H9 (cell line): Measurements from ENCODE around the gene TSPAN3. TPM values are rescaled to one million over a fixed set of nuclear protein-coding genes. Genes with fewer than 3 reads are reported as not detected.

Experiments used
- DNase-seq: peaks from one replicate; pipeline ENCODE4 v3.0.0-alpha.2; 2017
- H2AFZ ChIP-seq: one replicate; pipeline ENCODE4 v1.6.1; 2013; ENCODE audit warnings: mild to moderate bottlenecking, low read length, control low read depth, moderate library complexity
- H2AK5ac ChIP-seq: 2 replicates; pipeline ENCODE4 v1.6.1; 2013; ENCODE audit warnings: low read length, control low read depth, mixed read lengths; ENCODE audit not compliant: insufficient read length
- H2BK120ac ChIP-seq: one replicate; pipeline ENCODE4 v1.6.1; 2013; ENCODE audit warnings: low read depth, mild to moderate bottlenecking, low read length, control low read depth, inconsistent platforms; ENCODE audit not compliant: poor library complexity, severe bottlenecking
- H2BK12ac ChIP-seq: 2 replicates; pipeline ENCODE4 v1.6.1; 2013; ENCODE audit warnings: low read length, control low read depth, mixed read lengths, low read depth; ENCODE audit not compliant: insufficient read length
- H2BK15ac ChIP-seq: 2 replicates; pipeline ENCODE4 v1.6.1; 2013; ENCODE audit warnings: low read depth, low read length, control low read depth
- H2BK20ac ChIP-seq: one replicate; pipeline ENCODE4 v1.6.1; 2013; ENCODE audit warnings: low read depth, mild to moderate bottlenecking, low read length, control low read depth, inconsistent platforms; ENCODE audit not compliant: poor library complexity, severe bottlenecking
- H2BK5ac ChIP-seq: 2 replicates; pipeline ENCODE4 v1.6.1; 2013; ENCODE audit warnings: low read length, control low read depth, mixed read lengths; ENCODE audit not compliant: insufficient read length
- H3K14ac ChIP-seq: 2 replicates; pipeline ENCODE4 v1.6.1; 2013; ENCODE audit warnings: low read length, control low read depth; ENCODE audit not compliant: insufficient read depth
- H3K18ac ChIP-seq: 2 replicates; pipeline ENCODE4 v1.6.1; 2013; ENCODE audit warnings: low read depth, mild to moderate bottlenecking, mixed read lengths, low read length, control low read depth; ENCODE audit not compliant: insufficient read length
- H3K23ac ChIP-seq: 2 replicates; pipeline ENCODE4 v1.6.1; 2013; ENCODE audit warnings: low read length, control low read depth, mixed read lengths, low read depth; ENCODE audit not compliant: insufficient read length
- H3K23me2 ChIP-seq: 2 replicates; pipeline ENCODE4 v1.6.1; 2013; ENCODE audit warnings: low read depth, mild to moderate bottlenecking, mixed read lengths, low read length, control low read depth; ENCODE audit not compliant: insufficient read length, poor library complexity, severe bottlenecking
- H3K27ac ChIP-seq: 2 replicates; pipeline ENCODE4 v1.5.1; 2013; ENCODE audit warnings: low read length, control low read depth, mixed read lengths, low read depth; ENCODE audit not compliant: insufficient read length
- H3K27me3 ChIP-seq: 2 replicates; pipeline ENCODE4 v1.6.1; 2013; ENCODE audit warnings: low read length, control low read depth, inconsistent platforms; ENCODE audit not compliant: insufficient read depth
- H3K4ac ChIP-seq: 2 replicates; pipeline ENCODE4 v1.6.1; 2013; ENCODE audit warnings: low read depth, mild to moderate bottlenecking, control low read depth, inconsistent platforms, low read length, moderate library complexity
- H3K4me1 ChIP-seq: 2 replicates; pipeline ENCODE4 v1.6.1; 2013; ENCODE audit warnings: low read length, control low read depth, inconsistent platforms; ENCODE audit not compliant: insufficient read depth
- H3K4me2 ChIP-seq: 2 replicates; pipeline ENCODE4 v1.6.1; 2013; ENCODE audit warnings: low read length, control low read depth, mixed read lengths; ENCODE audit not compliant: insufficient read length, insufficient read depth
- H3K56ac ChIP-seq: 2 replicates; pipeline ENCODE4 v1.6.1; 2013; ENCODE audit warnings: low read depth, mild to moderate bottlenecking, mixed read lengths, low read length, control low read depth; ENCODE audit not compliant: insufficient read length
- H3K79me1 ChIP-seq: 2 replicates; pipeline ENCODE4 v1.6.1; 2013; ENCODE audit warnings: low read depth, mild to moderate bottlenecking, moderate library complexity, low read length, control low read depth, inconsistent platforms; ENCODE audit not compliant: insufficient read depth, poor library complexity, severe bottlenecking
- H3K79me2 ChIP-seq: 2 replicates; pipeline ENCODE4 v1.6.1; 2013; ENCODE audit warnings: low read length, control low read depth, inconsistent platforms; ENCODE audit not compliant: insufficient read depth
- H3K9ac ChIP-seq: 2 replicates; pipeline ENCODE4 v1.6.1; 2013; ENCODE audit warnings: low read length, control low read depth, mixed read lengths; ENCODE audit not compliant: insufficient read length; ENCODE audit errors: extremely low read depth
- H3K9me3 ChIP-seq: one replicate; pipeline ENCODE4 v1.6.1; 2013; ENCODE audit warnings: low read depth, low read length, inconsistent platforms; ENCODE audit not compliant: control insufficient read depth
- H3T11ph ChIP-seq: one replicate; pipeline ENCODE4 v1.6.1; 2013; ENCODE audit warnings: mild to moderate bottlenecking, low read length, control low read depth, inconsistent platforms
- H4K20me1 ChIP-seq: one replicate; pipeline ENCODE4 v1.6.1; 2013; ENCODE audit not compliant: control insufficient read depth, insufficient read length, insufficient read depth
- H4K5ac ChIP-seq: 2 replicates; pipeline ENCODE4 v1.6.1; 2013; ENCODE audit warnings: low read depth, mild to moderate bottlenecking, mixed read lengths, low read length, control low read depth; ENCODE audit not compliant: insufficient read length
- H4K8ac ChIP-seq: replicated peaks from 2 replicates; pipeline ENCODE4 v1.6.1; 2013; ENCODE audit warnings: low read length, control low read depth, mixed read lengths, low read depth; ENCODE audit not compliant: insufficient read length
- H4K91ac ChIP-seq: 2 replicates; pipeline ENCODE4 v1.6.1; 2013; ENCODE audit warnings: low read depth, mild to moderate bottlenecking, moderate library complexity, mixed read lengths, low read length, control low read depth; ENCODE audit not compliant: insufficient read length
- H3K27ac Mint-ChIP-seq, 3 experiments: 2 replicates in 2 of 3; 3 replicates in 1 of 3; pipeline ENCODE4 v1.8.0; 2020 to 2021; ENCODE audit warnings: mixed read lengths in 3 of 3, mild to moderate bottlenecking in 1 of 3, moderate library complexity in 1 of 3
- H3K27me3 Mint-ChIP-seq: 2 replicates; pipeline ENCODE4 v1.8.0; 2021; ENCODE audit warnings: low read depth, mild to moderate bottlenecking, moderate library complexity, mixed read lengths
- H3K36me3 Mint-ChIP-seq, 3 experiments: 2 replicates in 2 of 3; 3 replicates in 1 of 3; pipeline ENCODE4 v1.8.0; 2020 to 2021; ENCODE audit warnings: low read depth in 3 of 3, mixed read lengths in 3 of 3; ENCODE audit not compliant: insufficient read depth in 1 of 3
- H3K4me1 Mint-ChIP-seq, 2 experiments: 2 replicates each; pipeline ENCODE4 v1.8.0; 2020; ENCODE audit warnings: mixed read lengths in 2 of 2
- H3K4me3 Mint-ChIP-seq, 2 experiments: 2 replicates in 1 of 2; 3 replicates in 1 of 2; pipeline ENCODE4 v1.8.0; 2020 to 2021; ENCODE audit warnings: mild to moderate bottlenecking in 2 of 2, mixed read lengths in 2 of 2, moderate library complexity in 1 of 2
- H3K9me3 Mint-ChIP-seq, 2 experiments: 2 replicates in 1 of 2; 3 replicates in 1 of 2; pipeline ENCODE4 v1.8.0; 2020; ENCODE audit warnings: mild to moderate bottlenecking in 2 of 2, mixed read lengths in 2 of 2, moderate library complexity in 1 of 2
- CTCF ChIP-seq: fragments of 200-600 bp; sonication (generic); conservative IDR thresholded peaks from 3 replicates; pipeline ENCODE4 v1.8.0; 2021; ENCODE audit warnings: antibody characterized with exemption, mild to moderate bottlenecking
- WGBS: extraction: QIAGEN DNeasy Blood & Tissue Kit; methylation state at CpG from one replicate; pipeline ENCODE4 v1.1.7; 2013; ENCODE audit warnings: missing lambda C conversion rate, low lambda C conversion rate, mixed read lengths; ENCODE audit not compliant: insufficient read length; ENCODE audit errors: extremely low coverage; 5-methylcytosine and 5-hydroxymethylcytosine counted together
- total RNA-seq: library from RNA; stranded (reverse); gene quantifications from 2 replicates; pipeline ENCODE4 v1.2.1, GENCODE V29; 2021

TSPAN3 gene
- total RNA-seq, 1 experiment from 2014 or later, result 117 TPM

- H3K9me3 ChIP-seq, result no peaks in the 10 kb centered on the region
- TF ChIP-seq CTCF, result no peak
- H3K4me2 ChIP-seq, result no peak overlapping the region
- Mint-ChIP-seq H3K36me3 (no peaks in the 10 kb centered on the region; a peak in 1 of 7 replicates), H3K4me3 (no peak overlapping the region), H3K4me1 (peaks cover 0 to 15% of the 10 kb centered on the region in 2 experiments; a peak in 2 of 4 replicates), H3K27me3 (peaks cover 9% of the 10 kb centered on the region), H3K9me3 (no peaks in the 10 kb centered on the region), H3K27ac (peak overlapping the region in 1 of 3 experiments; percentile 60; a peak in 2 of 7 replicates)
- no peak overlapping the region for H2BK15ac ChIP-seq
- no peak overlapping the region for H3K14ac ChIP-seq
- DNase-seq, result peak; percentile 25
- H3K18ac ChIP-seq, result no peak overlapping the region
- H3K23me2 ChIP-seq, result no peaks in the 10 kb centered on the region
- no peaks in the 10 kb centered on the region for H3K79me1 ChIP-seq
- H3K27me3 ChIP-seq, result no peaks in the 10 kb centered on the region
- no peak overlapping the region for H4K5ac ChIP-seq
- H3K79me2 ChIP-seq, result no peaks in the 10 kb centered on the region
- no peaks in the 10 kb centered on the region for H3K4me1 ChIP-seq
- H2BK5ac ChIP-seq, result no peak overlapping the region
- H3K4ac ChIP-seq, result no peak overlapping the region
- H3K27ac ChIP-seq, result no peak overlapping the region
- no peaks in the 10 kb centered on the region for H4K20me1 ChIP-seq
- no peak overlapping the region for H3K9ac ChIP-seq
- no peak overlapping the region for H3K23ac ChIP-seq
- no peak overlapping the region for H2AK5ac ChIP-seq
- H2BK20ac ChIP-seq, result no peak overlapping the region
- WGBS, result no CpG with 5 or more reads among the region's 4 CpGs
- no peak overlapping the region for H2BK120ac ChIP-seq
- no peak overlapping the region for H3T11ph ChIP-seq
- no peak overlapping the region for H2BK12ac ChIP-seq
- no peak overlapping the region for H2AFZ ChIP-seq
- H4K8ac ChIP-seq, result no peak overlapping the region
- H4K91ac ChIP-seq, result no peak overlapping the region
- H3K56ac ChIP-seq, result no peak overlapping the region
Measured at GRCh38 chr15:77025941-77026411, 44.9 kb downstream of the TSPAN3 start.
